Esophagus squamous epithelium (tissue), 4 donors: Measurements from ENCODE around the gene FOXJ3.

Experiments used
- POLR2A ChIP-seq, 4 donors: fragments of 450-650 bp; IDR thresholded peaks; one replicate each; pipeline ENCODE4 v1.6.1; 2017; ENCODE audit warnings: antibody characterized with exemption in 4 of 4, mild to moderate bottlenecking in 4 of 4, moderate library complexity in 3 of 4
- TF ChIP-seq, protein P1 (sequence below), 6 experiments: fragments of 450-650 bp in 4 of 6; fragments of 200-600 bp in 2 of 6; sonication (generic) in 2 of 6; IDR thresholded peaks; one replicate each; pipeline ENCODE4 v1.5.1; 2016 to 2019; ENCODE audit warnings: antibody characterized with exemption in 6 of 6, mild to moderate bottlenecking in 4 of 6, moderate library complexity in 4 of 6

DNA sequence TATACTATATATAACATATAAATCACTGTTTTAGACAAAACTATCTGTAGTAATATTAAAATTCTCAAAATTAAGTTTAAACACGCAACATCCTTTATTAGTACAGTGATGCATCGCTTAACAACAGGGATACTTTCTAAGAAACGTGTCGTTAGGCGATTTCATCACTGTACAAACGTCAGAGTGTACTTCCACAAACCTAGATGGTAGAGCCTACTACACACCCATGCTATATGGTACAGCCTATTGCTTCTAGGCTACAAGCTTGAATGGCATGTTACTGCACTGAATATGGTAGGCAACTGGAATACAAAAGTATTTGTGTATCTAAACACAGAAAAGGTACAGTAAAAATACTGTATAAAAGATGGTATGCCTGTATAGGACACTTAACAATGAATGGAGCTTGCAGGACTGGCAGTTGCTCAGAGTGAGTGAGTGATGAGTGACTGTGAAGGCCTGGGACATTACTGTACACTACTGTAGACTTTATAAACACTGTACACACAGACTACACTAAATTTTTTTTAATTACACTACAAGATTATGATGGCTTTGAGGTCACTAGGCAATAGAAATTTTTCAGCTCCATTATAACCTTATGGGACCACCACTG lies 10.5 kb downstream of the FOXJ3 start:
- TF ChIP-seq, protein P1, sequence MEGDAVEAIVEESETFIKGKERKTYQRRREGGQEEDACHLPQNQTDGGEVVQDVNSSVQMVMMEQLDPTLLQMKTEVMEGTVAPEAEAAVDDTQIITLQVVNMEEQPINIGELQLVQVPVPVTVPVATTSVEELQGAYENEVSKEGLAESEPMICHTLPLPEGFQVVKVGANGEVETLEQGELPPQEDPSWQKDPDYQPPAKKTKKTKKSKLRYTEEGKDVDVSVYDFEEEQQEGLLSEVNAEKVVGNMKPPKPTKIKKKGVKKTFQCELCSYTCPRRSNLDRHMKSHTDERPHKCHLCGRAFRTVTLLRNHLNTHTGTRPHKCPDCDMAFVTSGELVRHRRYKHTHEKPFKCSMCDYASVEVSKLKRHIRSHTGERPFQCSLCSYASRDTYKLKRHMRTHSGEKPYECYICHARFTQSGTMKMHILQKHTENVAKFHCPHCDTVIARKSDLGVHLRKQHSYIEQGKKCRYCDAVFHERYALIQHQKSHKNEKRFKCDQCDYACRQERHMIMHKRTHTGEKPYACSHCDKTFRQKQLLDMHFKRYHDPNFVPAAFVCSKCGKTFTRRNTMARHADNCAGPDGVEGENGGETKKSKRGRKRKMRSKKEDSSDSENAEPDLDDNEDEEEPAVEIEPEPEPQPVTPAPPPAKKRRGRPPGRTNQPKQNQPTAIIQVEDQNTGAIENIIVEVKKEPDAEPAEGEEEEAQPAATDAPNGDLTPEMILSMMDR (IDR thresholded peaks at IDR 0.05): no peak
- TF ChIP-seq POLR2A (IDR thresholded peaks at IDR 0.05): no peak
